IMR-90 (cell line): ENCODE measurements around the gene DOK6.

ENCODE experiments used
- CEBPB ChIP-seq: IDR thresholded peaks from 2 replicates; pipeline ENCODE4 v1.6.1; 2012; ENCODE audit warnings: low read depth, low read length, improper control_type of control experiment
- CHD1 ChIP-seq: IDR thresholded peaks from 2 replicates; pipeline ENCODE4 v1.6.1; 2012; ENCODE audit warnings: low read depth, low read length, improper control_type of control experiment
- FOS ChIP-seq: fragments of 150-350 bp; IDR thresholded peaks from 2 replicates; pipeline ENCODE4 v1.6.1; 2016; ENCODE audit warnings: low read depth, low read length
- MAZ ChIP-seq: IDR thresholded peaks from 2 replicates; pipeline ENCODE4 v1.6.1; 2012; ENCODE audit warnings: low read depth, mild to moderate bottlenecking, low read length, improper control_type of control experiment, moderate library complexity, borderline replicate concordance
- MXI1 ChIP-seq: IDR thresholded peaks from 2 replicates; pipeline ENCODE4 v1.6.1; 2012; ENCODE audit warnings: low read depth, mild to moderate bottlenecking, low read length, moderate library complexity, borderline replicate concordance
- NFE2L2 ChIP-seq: fragments of 150-350 bp; IDR thresholded peaks from 2 replicates; pipeline ENCODE4 v1.6.1; 2016; ENCODE audit warnings: low read depth, mild to moderate bottlenecking, low read length
- POLR2A ChIP-seq: IDR thresholded peaks from 2 replicates; pipeline ENCODE4 v1.6.1; 2012; ENCODE audit warnings: mild to moderate bottlenecking, low read depth, low read length
- RAD21 ChIP-seq: IDR thresholded peaks from 2 replicates; pipeline ENCODE4 v1.6.1; 2012; ENCODE audit warnings: low read length, improper control_type of control experiment
- SMC3 ChIP-seq: fragments of 150-350 bp; IDR thresholded peaks from 2 replicates; pipeline ENCODE4 v1.6.1; 2016; ENCODE audit warnings: low read depth, mild to moderate bottlenecking, antibody characterized with exemption, low read length, moderate library complexity
- USF2 ChIP-seq: fragments of 150-350 bp; IDR thresholded peaks from 2 replicates; pipeline ENCODE4 v1.6.1; 2017; ENCODE audit warnings: mild to moderate bottlenecking, antibody characterized with exemption, low read length, low read depth
- TF ChIP-seq, protein P1 (sequence below): conservative IDR thresholded peaks from 2 replicates; pipeline ENCODE4 v1.5.1; 2012; ENCODE audit warnings: mild to moderate bottlenecking, low read depth, low read length, improper control_type of control experiment
- TF ChIP-seq, protein P2 (sequence below): fragments of 150-350 bp; IDR thresholded peaks from 2 replicates; pipeline ENCODE4 v1.6.1; 2016; ENCODE audit warnings: low read depth, mild to moderate bottlenecking, low read length, moderate library complexity, borderline replicate concordance

GRCh38 chr18:69400253-69400975 is at the start of gene DOK6:
- TF ChIP-seq, protein P1, sequence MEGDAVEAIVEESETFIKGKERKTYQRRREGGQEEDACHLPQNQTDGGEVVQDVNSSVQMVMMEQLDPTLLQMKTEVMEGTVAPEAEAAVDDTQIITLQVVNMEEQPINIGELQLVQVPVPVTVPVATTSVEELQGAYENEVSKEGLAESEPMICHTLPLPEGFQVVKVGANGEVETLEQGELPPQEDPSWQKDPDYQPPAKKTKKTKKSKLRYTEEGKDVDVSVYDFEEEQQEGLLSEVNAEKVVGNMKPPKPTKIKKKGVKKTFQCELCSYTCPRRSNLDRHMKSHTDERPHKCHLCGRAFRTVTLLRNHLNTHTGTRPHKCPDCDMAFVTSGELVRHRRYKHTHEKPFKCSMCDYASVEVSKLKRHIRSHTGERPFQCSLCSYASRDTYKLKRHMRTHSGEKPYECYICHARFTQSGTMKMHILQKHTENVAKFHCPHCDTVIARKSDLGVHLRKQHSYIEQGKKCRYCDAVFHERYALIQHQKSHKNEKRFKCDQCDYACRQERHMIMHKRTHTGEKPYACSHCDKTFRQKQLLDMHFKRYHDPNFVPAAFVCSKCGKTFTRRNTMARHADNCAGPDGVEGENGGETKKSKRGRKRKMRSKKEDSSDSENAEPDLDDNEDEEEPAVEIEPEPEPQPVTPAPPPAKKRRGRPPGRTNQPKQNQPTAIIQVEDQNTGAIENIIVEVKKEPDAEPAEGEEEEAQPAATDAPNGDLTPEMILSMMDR: no peak
- TF ChIP-seq MXI1 (no peak), POLR2A (no peak), FOS (no peak), SMC3 (no peak), CHD1 (no peak), RAD21 (no peak), CEBPB (no peak), USF2 (no peak), NFE2L2 (no peak), MAZ (no peak)
- TF ChIP-seq, protein P2, sequence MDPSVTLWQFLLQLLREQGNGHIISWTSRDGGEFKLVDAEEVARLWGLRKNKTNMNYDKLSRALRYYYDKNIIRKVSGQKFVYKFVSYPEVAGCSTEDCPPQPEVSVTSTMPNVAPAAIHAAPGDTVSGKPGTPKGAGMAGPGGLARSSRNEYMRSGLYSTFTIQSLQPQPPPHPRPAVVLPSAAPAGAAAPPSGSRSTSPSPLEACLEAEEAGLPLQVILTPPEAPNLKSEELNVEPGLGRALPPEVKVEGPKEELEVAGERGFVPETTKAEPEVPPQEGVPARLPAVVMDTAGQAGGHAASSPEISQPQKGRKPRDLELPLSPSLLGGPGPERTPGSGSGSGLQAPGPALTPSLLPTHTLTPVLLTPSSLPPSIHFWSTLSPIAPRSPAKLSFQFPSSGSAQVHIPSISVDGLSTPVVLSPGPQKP: no peak
